T-cell (primary cell): Measurements from ENCODE around the gene DGKD. TPM values are rescaled to one million over a fixed set of nuclear protein-coding genes. Genes with fewer than 3 reads are reported as not detected.

ENCODE experiments used
- ATAC-seq, 4 experiments: fragments of 200-7000 bp in 3 of 4; fragments of 150-1000 bp in 1 of 4; cut with Tn5 transposase; replicated peaks in 1 of 4; 1 replicate in 3 of 4; 2 replicates in 1 of 4; pipeline ENCODE4 v1.10.0; 2021; ENCODE audit warnings: moderate library complexity in 3 of 4, mild to moderate bottlenecking in 2 of 4, moderate number of reproducible peaks in 1 of 4
- CTCF ChIA-PET, 2 donors: fragments of 300-600 bp; sonication (Branson Sonifier 250); formaldehyde crosslinking; loops; one replicate each; lab custom pipeline; 2022; ENCODE audit warnings: antibody characterized with exemption in 2 of 2; lab: Charles Lee
- POLR2A ChIA-PET, 2 donors: fragments of 300-600 bp; sonication (Branson Sonifier 250); formaldehyde crosslinking; loops; one replicate each; lab custom pipeline; 2022; ENCODE audit warnings: antibody characterized with exemption in 2 of 2; lab: Charles Lee
- DNase-seq, 35 experiments: peaks; one replicate each; pipeline versions ENCODE4 v3.0.0 to v3.0.0-alpha.2; 2013 to 2023
- H3K27ac ChIP-seq: one replicate; pipeline ENCODE4 v1.5.1; 2013; ENCODE audit warnings: low read length
- H3K27me3 ChIP-seq, 2 experiments: replicated peaks in 1 of 2; 1 replicate in 1 of 2; 2 replicates in 1 of 2; pipeline versions ENCODE4 v1.6.1 to v1.7.0; 2013; ENCODE audit warnings: low read length in 1 of 2, mixed read lengths in 1 of 2; ENCODE audit not compliant: control insufficient read depth in 2 of 2, insufficient read depth in 2 of 2; ENCODE audit errors: extremely low read depth in 1 of 2
- H3K36me3 ChIP-seq, 2 donors: 1 replicate in 1 of 2; 2 replicates in 1 of 2; pipeline versions ENCODE4 v1.6.1 to v1.7.0; 2013; ENCODE audit warnings: low read length in 1 of 2; ENCODE audit not compliant: control insufficient read depth in 2 of 2, insufficient read depth in 1 of 2; ENCODE audit errors: extremely low read depth in 1 of 2
- H3K4me1 ChIP-seq, 2 experiments: 1 replicate in 1 of 2; 2 replicates in 1 of 2; pipeline versions ENCODE4 v1.6.1 to v1.7.0; 2013; ENCODE audit warnings: low read length in 2 of 2, mixed read lengths in 1 of 2; ENCODE audit not compliant: insufficient read depth in 2 of 2, control insufficient read depth in 1 of 2; ENCODE audit errors: extremely low read depth in 1 of 2
- H3K4me3 ChIP-seq, 2 donors: 1 replicate in 1 of 2; 2 replicates in 1 of 2; pipeline versions ENCODE4 v1.5.1 to v1.7.0; 2013; ENCODE audit warnings: mild to moderate bottlenecking in 2 of 2, low read length in 1 of 2, moderate library complexity in 1 of 2; ENCODE audit not compliant: control insufficient read depth in 1 of 2; ENCODE audit errors: extremely low read depth in 1 of 2
- H3K9me3 ChIP-seq: 2 replicates; pipeline ENCODE4 v1.7.0; 2013
- H3K27ac Mint-ChIP-seq, 2 donors: one replicate each; pipeline ENCODE4 v1.8.0; 2020 to 2021; ENCODE audit warnings: mild to moderate bottlenecking in 2 of 2, mixed read lengths in 2 of 2
- H3K27me3 Mint-ChIP-seq, 2 donors: one replicate each; pipeline ENCODE4 v1.8.0; 2021 to 2022; ENCODE audit warnings: mixed read lengths in 2 of 2
- H3K36me3 Mint-ChIP-seq: one replicate; pipeline ENCODE4 v1.8.0; 2021; ENCODE audit warnings: mixed read lengths
- H3K4me1 Mint-ChIP-seq, 3 donors: one replicate each; pipeline ENCODE4 v1.8.0; 2020 to 2022; ENCODE audit warnings: mixed read lengths in 3 of 3, mild to moderate bottlenecking in 1 of 3
- H3K4me3 Mint-ChIP-seq, 3 donors: one replicate each; pipeline ENCODE4 v1.8.0; 2020 to 2022; ENCODE audit warnings: mild to moderate bottlenecking in 3 of 3, mixed read lengths in 3 of 3, moderate library complexity in 3 of 3
- H3K9me3 Mint-ChIP-seq, 3 donors: one replicate each; pipeline ENCODE4 v1.8.0; 2020 to 2022; ENCODE audit warnings: mixed read lengths in 3 of 3
- WGBS: methylation state at CpG from one replicate; pipeline ENCODE4 v1.1.5; 2013; ENCODE audit warnings: missing lambda C conversion rate; ENCODE audit not compliant: insufficient coverage; 5-methylcytosine and 5-hydroxymethylcytosine counted together
- total RNA-seq, 35 experiments: library from RNA in 6 of 35; stranded (reverse) in 6 of 35; fragments of 120-200 nt in 1 of 35; gene quantifications; one replicate each; pipeline versions ENCODE4 v1.2.1 to v1.2.4 and lab custom pipeline; 2013 to 2026

Gene DGKD
- total RNA-seq, 5 donors from 2014 or later (not counting 1 experiment from before 2014, with no cell fraction given), result 143 to 254 (median 163) TPM

DNA sequence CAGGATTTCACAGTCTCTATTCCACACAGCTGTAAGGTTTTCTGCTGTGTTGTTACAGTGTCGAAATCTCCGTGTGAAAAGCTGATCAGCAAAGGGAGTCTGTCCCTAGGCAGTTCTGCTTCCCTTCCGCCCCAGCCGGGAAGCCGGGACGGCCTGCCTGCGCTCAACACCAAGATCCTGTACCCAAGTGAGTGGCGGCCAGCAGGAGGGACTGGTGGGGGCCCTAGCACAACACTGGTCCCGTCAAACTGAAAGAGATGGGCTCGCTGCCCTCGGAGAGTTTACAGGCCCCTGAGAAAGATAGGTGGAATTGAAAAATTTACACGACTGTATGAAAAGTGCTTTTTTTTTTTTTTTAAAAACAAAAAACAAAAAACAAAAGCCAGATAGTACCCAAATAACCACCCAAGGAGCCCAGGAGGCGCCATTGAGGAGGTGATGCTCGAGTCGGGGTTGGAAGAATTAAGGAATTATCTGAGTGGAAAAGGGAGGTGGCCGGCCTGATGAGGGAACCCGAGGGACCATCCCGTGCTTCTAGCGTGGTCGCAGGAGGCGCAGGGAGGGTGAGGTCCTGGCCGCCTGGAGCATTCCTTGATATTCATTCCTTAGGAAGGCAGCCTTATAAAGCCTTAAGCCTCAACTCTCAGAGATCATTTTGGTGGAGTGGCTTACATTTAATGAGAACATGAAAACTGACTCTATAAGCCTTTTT is 96.7 kb downstream of the DGKD start:
- H3K27me3 ChIP-seq, result no peaks in the 10 kb centered on the region
- 87% methylated on average over 6 of the region's 22 CpGs for WGBS
- peaks cover 28 to 95% of the 10 kb centered on the region in 2 donors for H3K36me3 ChIP-seq
- H3K4me1 ChIP-seq, result no peaks in the 10 kb centered on the region
- H3K27ac Mint-ChIP-seq, result peak overlapping the region in 1 of 2 donors; percentile 16
- peaks cover 0 to 4% (median 0%) of the 10 kb centered on the region in 3 donors for H3K4me1 Mint-ChIP-seq
- no peak overlapping the region for H3K27ac ChIP-seq
- no peak overlapping the region for H3K4me3 ChIP-seq
- peaks cover 52% of the 10 kb centered on the region for H3K36me3 Mint-ChIP-seq
- CTCF ChIA-PET, result no interaction called here
- POLR2A ChIA-PET, result no interaction called here
- no peak for DNase-seq
- no peak overlapping the region for H3K4me3 Mint-ChIP-seq
- ATAC-seq, result no peak
- no peaks in the 10 kb centered on the region for H3K27me3 Mint-ChIP-seq
- no peaks in the 10 kb centered on the region for H3K9me3 ChIP-seq
- H3K9me3 Mint-ChIP-seq, result no peaks in the 10 kb centered on the region

GRCh38 chr2:233451950-233452349 is 97.7 kb downstream of the DGKD start:
- no peaks in the 10 kb centered on the region for H3K4me1 ChIP-seq
- no peaks in the 10 kb centered on the region for H3K27me3 ChIP-seq
- no peak overlapping the region for H3K4me3 ChIP-seq
- POLR2A ChIA-PET, result interaction anchor here in 1 of 2 donors (0.6 kb wide), 1 partner anchor 95 kb away, joined by 4 read pairs; no protein-coding TSS in a partner anchor
- Mint-ChIP-seq H3K9me3 (no peaks in the 10 kb centered on the region), H3K36me3 (peaks cover 50% of the 10 kb centered on the region), H3K27me3 (no peaks in the 10 kb centered on the region), H3K4me1 (peaks cover 0 to 4% (median 0%) of the 10 kb centered on the region in 3 donors), H3K4me3 (no peak overlapping the region), H3K27ac (no peak overlapping the region)
- ATAC-seq, result no peak
- CTCF ChIA-PET, result no interaction called here
- no peaks in the 10 kb centered on the region for H3K9me3 ChIP-seq
- H3K36me3 ChIP-seq, result peaks cover 25 to 95% of the 10 kb centered on the region in 2 donors
- no peak overlapping the region for H3K27ac ChIP-seq
- DNase-seq, result no peak
- WGBS, result 93% methylated on average over 7 of the region's 9 CpGs

- Histone ChIP-seq H3K36me3 (peaks cover 35 to 100% of the 10 kb centered on the region in 2 donors), H3K27me3 (no peaks in the 10 kb centered on the region), H3K4me3 (no peak overlapping the region), H3K4me1 (no peaks in the 10 kb centered on the region), H3K9me3 (no peaks in the 10 kb centered on the region), H3K27ac (no peak overlapping the region)
- ChIA-PET POLR2A (no interaction called here), CTCF (interaction anchor here (0.7 kb wide), 2 partner anchors 1112 to 1818 kb away, joined by 3 read pairs; no protein-coding TSS in a partner anchor)
- Mint-ChIP-seq H3K27me3 (no peaks in the 10 kb centered on the region), H3K4me1 (peaks cover 0 to 6% (median 0%) of the 10 kb centered on the region in 3 donors), H3K9me3 (no peaks in the 10 kb centered on the region), H3K4me3 (no peak overlapping the region), H3K36me3 (peaks cover 56% of the 10 kb centered on the region), H3K27ac (peak overlapping the region in 1 of 2 donors; percentile 39)
- DNase-seq (no peak), ATAC-seq (no peak)
- 100% methylated on average over 6 of the region's 10 CpGs for WGBS
Measured at GRCh38 chr2:233453111-233453915, 99.0 kb downstream of the DGKD start.

GRCh38 chr2:233453916-233454315 is 99.6 kb downstream of the DGKD start:
- POLR2A ChIA-PET, result no interaction called here
- Mint-ChIP-seq H3K4me3 (no peak overlapping the region), H3K27ac (no peak overlapping the region), H3K36me3 (peaks cover 54% of the 10 kb centered on the region), H3K27me3 (no peaks in the 10 kb centered on the region), H3K9me3 (no peaks in the 10 kb centered on the region), H3K4me1 (peaks cover 0 to 5% (median 0%) of the 10 kb centered on the region in 3 donors)
- WGBS, result 98% methylated on average over 8 of the region's 8 CpGs
- H3K27ac ChIP-seq, result no peak overlapping the region
- H3K4me3 ChIP-seq, result no peak overlapping the region
- ATAC-seq, result no peak
- no peaks in the 10 kb centered on the region for H3K9me3 ChIP-seq
- no peaks in the 10 kb centered on the region for H3K4me1 ChIP-seq
- peaks cover 35 to 100% of the 10 kb centered on the region in 2 donors for H3K36me3 ChIP-seq
- DNase-seq, result no peak
- H3K27me3 ChIP-seq, result no peaks in the 10 kb centered on the region
- CTCF ChIA-PET, result interaction anchor here in 1 of 2 donors (0.7 kb wide), 1 partner anchor 1112 kb away, joined by 3 read pairs; no protein-coding TSS in a partner anchor

DNA sequence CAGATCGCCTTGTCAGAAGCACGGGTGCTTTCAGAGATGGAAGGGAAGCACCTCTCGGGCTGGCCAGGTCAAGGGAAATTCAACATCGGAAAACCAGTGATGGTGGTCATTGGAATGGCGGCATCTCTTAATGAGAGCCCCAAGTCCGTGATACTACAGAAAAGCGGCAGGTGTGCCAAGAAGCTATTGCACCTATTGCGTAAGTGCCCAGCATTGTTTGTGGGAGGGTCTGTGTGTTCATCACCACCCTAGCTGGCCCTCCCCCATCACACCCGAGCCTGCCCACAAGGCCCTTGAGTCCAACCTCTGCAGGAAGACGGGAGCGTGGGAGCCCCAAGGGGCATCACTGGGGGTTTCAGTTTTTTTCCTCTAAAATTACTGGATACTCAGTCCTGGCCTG is 100.7 kb downstream of the DGKD start:
- 96% methylated on average over 4 of the region's 11 CpGs for WGBS
- no peak overlapping the region for H3K27ac Mint-ChIP-seq

DNA sequence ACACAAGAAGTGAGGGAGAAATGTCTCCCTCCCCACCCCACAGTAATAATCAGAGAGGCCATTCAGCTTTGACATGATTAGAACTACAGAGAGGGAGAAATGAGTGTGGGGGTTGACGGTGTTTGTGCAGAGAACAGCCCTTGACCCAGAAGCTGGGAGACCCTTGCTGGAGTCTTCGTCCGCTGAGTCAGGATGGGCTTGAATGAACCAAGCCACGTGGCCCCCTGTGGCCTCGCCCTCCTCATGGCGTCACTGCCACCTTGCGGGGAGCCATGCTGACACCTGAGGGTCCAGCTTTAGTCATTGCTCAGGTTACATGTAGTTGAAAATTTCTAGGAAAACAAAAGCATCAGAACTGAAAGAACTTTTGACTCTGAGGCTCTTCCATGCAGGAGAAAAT is 101.2 kb downstream of the DGKD start:
- no peaks in the 10 kb centered on the region for H3K4me1 ChIP-seq
- ATAC-seq (no peak), DNase-seq (no peak)
- no peak overlapping the region for H3K27ac ChIP-seq
- H3K36me3 ChIP-seq, result peaks cover 32 to 99% of the 10 kb centered on the region in 2 donors
- POLR2A ChIA-PET, result interaction anchor here in 1 of 2 donors (0.6 kb wide), 1 partner anchor 54 kb away, joined by 10 read pairs; no protein-coding TSS in a partner anchor
- Mint-ChIP-seq H3K36me3 (peaks cover 57% of the 10 kb centered on the region), H3K9me3 (no peaks in the 10 kb centered on the region), H3K4me1 (peaks cover 0 to 5% (median 0%) of the 10 kb centered on the region in 3 donors), H3K27me3 (no peaks in the 10 kb centered on the region), H3K4me3 (no peak overlapping the region), H3K27ac (peak overlapping the region in 1 of 2 donors; percentile 44)
- 100% methylated on average over 7 of the region's 7 CpGs for WGBS
- H3K9me3 ChIP-seq, result no peaks in the 10 kb centered on the region
- CTCF ChIA-PET, result no interaction called here
- H3K4me3 ChIP-seq, result no peak overlapping the region
- H3K27me3 ChIP-seq, result no peaks in the 10 kb centered on the region

More for the DNA sequence above, 100.7 kb downstream of the DGKD start:
- Mint-ChIP-seq H3K27me3 (no peaks in the 10 kb centered on the region), H3K4me3 (no peak overlapping the region), H3K4me1 (peaks cover 0 to 5% (median 0%) of the 10 kb centered on the region in 3 donors), H3K36me3 (peaks cover 56% of the 10 kb centered on the region), H3K9me3 (no peaks in the 10 kb centered on the region)
- ATAC-seq (no peak), DNase-seq (no peak)
- CTCF ChIA-PET, result no interaction called here
- no peaks in the 10 kb centered on the region for H3K9me3 ChIP-seq
- peaks cover 32 to 100% of the 10 kb centered on the region in 2 donors for H3K36me3 ChIP-seq
- no peak overlapping the region for H3K27ac ChIP-seq
- H3K4me1 ChIP-seq, result no peaks in the 10 kb centered on the region
- POLR2A ChIA-PET, result no interaction called here
- no peak overlapping the region for H3K4me3 ChIP-seq
- no peaks in the 10 kb centered on the region for H3K27me3 ChIP-seq
